Gastrocnemius medialis (tissue), 4 donors: ENCODE results near the gene MAPKAP1.

Experiments
- CTCF ChIP-seq, 5 experiments: fragments of 450-650 bp in 3 of 5; fragments of 200-600 bp in 2 of 5; sonication (generic) in 2 of 5; IDR thresholded peaks in 4 of 5; conservative IDR thresholded peaks in 1 of 5; 1 replicate in 4 of 5; 2 replicates in 1 of 5; pipeline ENCODE4 v1.5.1; 2016 to 2019; ENCODE audit warnings: antibody characterized with exemption in 5 of 5, mild to moderate bottlenecking in 3 of 5, moderate library complexity in 3 of 5
- POLR2A ChIP-seq, 2 donors: fragments of 450-650 bp; IDR thresholded peaks; one replicate each; pipeline ENCODE4 v1.6.1; 2017; ENCODE audit warnings: antibody characterized with exemption in 2 of 2, mild to moderate bottlenecking in 2 of 2, moderate library complexity in 2 of 2

- TF ChIP-seq CTCF (IDR thresholded peaks at IDR 0.05 in 4 of 5, conservative IDR thresholded peaks at IDR 0.05 in 1 of 5) = no peak
- TF ChIP-seq POLR2A (IDR thresholded peaks at IDR 0.05) = no peak
Observed at GRCh38 chr9:125399666-125400065, 307.3 kb downstream of the MAPKAP1 start.
